Esophagus squamous epithelium (tissue), 5 donors: ENCODE measurements around the gene BACH2. TPM values are rescaled to one million over a fixed set of nuclear protein-coding genes. Genes with fewer than 3 reads are reported as not detected.

Experiments used
- DNase-seq: peaks from one replicate; lab custom pipeline; 2025; lab: John Stamatoyannopoulos, UW
- H3K27ac ChIP-seq, 4 donors: fragments of 200-600 bp; sonication (generic); one replicate each; pipeline ENCODE4 v1.5.1; 2016 to 2019; ENCODE audit warnings: mild to moderate bottlenecking in 1 of 4
- H3K27me3 ChIP-seq, 4 donors: fragments of 200-600 bp; sonication (generic); 1 replicate in 3 of 4; 2 replicates in 1 of 4; pipeline versions ENCODE4 v1.5.1 to v1.6.0; 2017 to 2021; ENCODE audit warnings: antibody characterized with exemption in 1 of 4
- H3K36me3 ChIP-seq, 3 donors: fragments of 200-600 bp; sonication (generic); one replicate each; pipeline ENCODE4 v1.5.1; 2016 to 2019
- H3K4me1 ChIP-seq, 3 donors: fragments of 200-600 bp; sonication (generic); one replicate each; pipeline ENCODE4 v1.5.1; 2017 to 2019
- H3K4me3 ChIP-seq, 4 donors: fragments of 200-600 bp; sonication (generic); 1 replicate in 3 of 4; 2 replicates in 1 of 4; pipeline ENCODE4 v1.5.1; 2016 to 2019; ENCODE audit warnings: mild to moderate bottlenecking in 2 of 4, moderate library complexity in 1 of 4
- H3K9me3 ChIP-seq, 3 donors: fragments of 200-600 bp; sonication (generic); one replicate each; pipeline ENCODE4 v1.5.1; 2016 to 2019
- POLR2A ChIP-seq, 4 donors: fragments of 450-650 bp; IDR thresholded peaks; one replicate each; pipeline ENCODE4 v1.6.1; 2017; ENCODE audit warnings: antibody characterized with exemption in 4 of 4, mild to moderate bottlenecking in 4 of 4, moderate library complexity in 3 of 4
- WGBS, 2 donors: methylation state at CpG; one replicate each; pipeline ENCODE4 v1.1.5; 2018; 5-methylcytosine and 5-hydroxymethylcytosine counted together
- intact Hi-C: fragments of 100-400 bp; cut with DNase I; formaldehyde crosslinking; loops from one replicate; pipeline ENCODE4 v1.15.0; 2022
- total RNA-seq, 4 donors: library from RNA; depleted of rRNA; stranded (reverse); fragments of >200 nt; gene quantifications; one replicate each; pipeline ENCODE4 v1.1.0, GENCODE V29; 2016
- TF ChIP-seq, protein P1 (sequence below), 6 experiments: fragments of 450-650 bp in 4 of 6; fragments of 200-600 bp in 2 of 6; sonication (generic) in 2 of 6; IDR thresholded peaks; one replicate each; pipeline ENCODE4 v1.5.1; 2016 to 2019; ENCODE audit warnings: antibody characterized with exemption in 6 of 6, mild to moderate bottlenecking in 4 of 6, moderate library complexity in 4 of 6
- donor health status: DM: yes; HTN: yes; CAD: no.

Gene BACH2
- total RNA-seq, 4 donors from 2014 or later: 0.22 to 6.1 (median 0.66) TPM

DNA sequence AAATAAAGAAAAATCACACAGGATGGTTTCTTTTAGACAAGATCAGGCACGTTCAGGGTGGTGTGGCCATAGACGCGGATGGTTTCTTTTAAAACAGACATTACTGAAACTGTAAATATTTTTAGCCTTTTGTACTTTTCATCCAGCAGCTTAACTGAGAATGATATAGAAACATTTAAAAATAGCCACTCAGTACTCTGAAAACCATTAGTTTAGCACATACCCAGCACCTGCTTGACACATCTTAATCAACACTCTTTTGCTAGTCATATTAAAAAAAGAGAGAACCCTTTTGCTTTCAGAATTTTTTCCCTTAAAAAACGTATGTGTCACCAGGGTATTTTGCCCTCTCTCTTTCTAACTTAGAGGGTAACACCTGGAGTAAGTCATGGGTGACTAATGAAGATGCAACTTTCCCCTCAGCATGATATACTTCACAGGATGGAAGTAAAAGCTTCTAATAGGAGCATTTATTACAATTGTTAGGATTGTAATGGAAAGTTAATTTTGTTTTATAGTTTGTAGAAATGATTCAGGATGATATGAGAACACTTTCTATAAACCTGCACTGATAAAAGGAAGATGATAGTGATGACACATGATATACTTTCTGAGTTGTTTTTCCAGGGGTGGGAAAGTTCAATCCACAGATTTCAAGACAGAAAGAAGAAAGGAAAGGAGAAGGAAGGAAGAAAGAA lies 45.2 kb downstream of the BACH2 start:
- no peak for TF ChIP-seq POLR2A (IDR thresholded peaks at IDR 0.05)
- TF ChIP-seq, protein P1, sequence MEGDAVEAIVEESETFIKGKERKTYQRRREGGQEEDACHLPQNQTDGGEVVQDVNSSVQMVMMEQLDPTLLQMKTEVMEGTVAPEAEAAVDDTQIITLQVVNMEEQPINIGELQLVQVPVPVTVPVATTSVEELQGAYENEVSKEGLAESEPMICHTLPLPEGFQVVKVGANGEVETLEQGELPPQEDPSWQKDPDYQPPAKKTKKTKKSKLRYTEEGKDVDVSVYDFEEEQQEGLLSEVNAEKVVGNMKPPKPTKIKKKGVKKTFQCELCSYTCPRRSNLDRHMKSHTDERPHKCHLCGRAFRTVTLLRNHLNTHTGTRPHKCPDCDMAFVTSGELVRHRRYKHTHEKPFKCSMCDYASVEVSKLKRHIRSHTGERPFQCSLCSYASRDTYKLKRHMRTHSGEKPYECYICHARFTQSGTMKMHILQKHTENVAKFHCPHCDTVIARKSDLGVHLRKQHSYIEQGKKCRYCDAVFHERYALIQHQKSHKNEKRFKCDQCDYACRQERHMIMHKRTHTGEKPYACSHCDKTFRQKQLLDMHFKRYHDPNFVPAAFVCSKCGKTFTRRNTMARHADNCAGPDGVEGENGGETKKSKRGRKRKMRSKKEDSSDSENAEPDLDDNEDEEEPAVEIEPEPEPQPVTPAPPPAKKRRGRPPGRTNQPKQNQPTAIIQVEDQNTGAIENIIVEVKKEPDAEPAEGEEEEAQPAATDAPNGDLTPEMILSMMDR (IDR thresholded peaks at IDR 0.05): no peak
- no peaks in the 10 kb centered on the region for H3K9me3 ChIP-seq
- 32 to 39% methylated on average over 4 of the region's 4 CpGs for WGBS, 2 donors
- H3K27ac ChIP-seq: no peak overlapping the region
- DNase-seq: no peak
- peaks cover 0 to 19% (median 0%) of the 10 kb centered on the region in 3 donors for H3K4me1 ChIP-seq
- H3K27me3 ChIP-seq: no peaks in the 10 kb centered on the region
- no peak overlapping the region for H3K4me3 ChIP-seq
- intact Hi-C loops: no loop called here
- no peaks in the 10 kb centered on the region for H3K36me3 ChIP-seq

DNA sequence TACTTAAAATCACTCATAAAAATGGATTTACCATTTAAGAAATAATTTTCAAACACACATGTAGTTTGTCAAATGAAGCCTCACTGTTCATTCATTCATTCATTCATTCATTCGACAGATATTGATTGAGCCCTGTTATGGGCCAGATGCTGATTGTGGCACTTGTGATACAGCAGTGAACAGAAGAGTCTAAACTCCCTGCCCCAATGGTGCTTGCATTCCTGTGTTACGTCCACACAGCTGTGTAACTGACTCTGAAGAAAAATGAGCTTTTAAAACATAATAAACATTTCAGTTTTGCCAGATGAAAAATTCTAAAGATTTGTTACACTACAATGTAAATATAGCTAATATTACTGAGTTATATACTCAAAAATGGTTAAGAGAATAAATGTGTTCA lies 46.2 kb downstream of the BACH2 start:
- 75 to 79% methylated on average over 2 of the region's 2 CpGs for WGBS, 2 donors
- no peak for TF ChIP-seq POLR2A (IDR thresholded peaks at IDR 0.05)
- TF ChIP-seq, protein P1 (IDR thresholded peaks at IDR 0.05): no peak
- DNase-seq: no peak
- Histone ChIP-seq H3K27me3 (no peaks in the 10 kb centered on the region), H3K27ac (no peak overlapping the region), H3K9me3 (no peaks in the 10 kb centered on the region), H3K36me3 (no peaks in the 10 kb centered on the region), H3K4me3 (no peak overlapping the region), H3K4me1 (peaks cover 0 to 19% (median 0%) of the 10 kb centered on the region in 3 donors)
- intact Hi-C loops: no loop called here

DNA sequence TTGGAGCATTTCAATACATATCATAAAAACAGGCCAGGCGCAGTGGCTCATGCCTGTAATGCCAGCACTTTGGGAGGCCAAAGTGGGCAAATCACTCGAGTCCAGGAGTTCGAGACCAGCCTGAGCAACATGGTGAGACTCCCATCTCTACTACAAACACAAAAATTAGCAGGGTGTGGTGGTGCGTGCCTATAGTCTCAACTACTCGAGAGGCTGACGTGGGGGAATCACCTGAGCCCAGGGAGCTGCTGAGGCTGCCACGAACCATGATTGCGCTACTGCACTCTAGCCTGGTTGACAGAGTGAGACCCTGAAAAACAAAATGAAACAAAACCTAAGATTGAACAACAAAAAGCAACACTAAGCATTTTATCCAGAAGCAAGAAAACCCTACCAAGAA lies 47.2 kb downstream of the BACH2 start:
- Histone ChIP-seq H3K9me3 (no peaks in the 10 kb centered on the region), H3K4me1 (peaks cover 0 to 19% (median 0%) of the 10 kb centered on the region in 3 donors), H3K27me3 (no peaks in the 10 kb centered on the region), H3K36me3 (no peaks in the 10 kb centered on the region), H3K4me3 (no peak overlapping the region), H3K27ac (no peak overlapping the region)
- WGBS, 2 donors: 94 to 96% methylated on average over 8 of the region's 8 CpGs
- no peak for TF ChIP-seq POLR2A (IDR thresholded peaks at IDR 0.05)
- TF ChIP-seq, protein P1 (IDR thresholded peaks at IDR 0.05): no peak
- DNase-seq: no peak
- intact Hi-C loops: no loop called here

DNA sequence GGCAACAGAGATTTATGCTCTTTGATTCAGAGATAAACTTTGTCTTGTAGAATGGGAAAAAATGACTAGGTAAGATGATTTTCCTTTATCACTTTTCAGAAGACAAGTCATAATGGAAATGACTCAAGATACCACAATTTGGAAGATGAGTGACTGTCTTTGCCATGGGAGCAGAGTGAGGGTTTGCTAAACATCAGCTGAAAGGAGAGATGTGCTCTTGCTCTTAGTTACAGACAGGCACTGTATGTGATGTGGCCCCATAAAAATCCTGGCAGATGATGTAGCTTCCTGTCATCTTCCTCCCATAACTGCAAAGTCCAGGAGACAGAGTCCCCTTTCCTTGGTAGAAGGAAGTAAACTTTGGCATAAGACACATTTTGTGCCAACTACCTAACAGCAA lies 47.6 kb downstream of the BACH2 start:
- intact Hi-C loops: no loop called here
- Histone ChIP-seq H3K9me3 (no peaks in the 10 kb centered on the region), H3K4me1 (peaks cover 0 to 19% (median 0%) of the 10 kb centered on the region in 3 donors), H3K27ac (no peak overlapping the region), H3K36me3 (no peaks in the 10 kb centered on the region), H3K27me3 (no peaks in the 10 kb centered on the region), H3K4me3 (no peak overlapping the region)
- TF ChIP-seq, protein P1 (IDR thresholded peaks at IDR 0.05): no peak
- no peak for TF ChIP-seq POLR2A (IDR thresholded peaks at IDR 0.05)
- DNase-seq: no peak

DNA sequence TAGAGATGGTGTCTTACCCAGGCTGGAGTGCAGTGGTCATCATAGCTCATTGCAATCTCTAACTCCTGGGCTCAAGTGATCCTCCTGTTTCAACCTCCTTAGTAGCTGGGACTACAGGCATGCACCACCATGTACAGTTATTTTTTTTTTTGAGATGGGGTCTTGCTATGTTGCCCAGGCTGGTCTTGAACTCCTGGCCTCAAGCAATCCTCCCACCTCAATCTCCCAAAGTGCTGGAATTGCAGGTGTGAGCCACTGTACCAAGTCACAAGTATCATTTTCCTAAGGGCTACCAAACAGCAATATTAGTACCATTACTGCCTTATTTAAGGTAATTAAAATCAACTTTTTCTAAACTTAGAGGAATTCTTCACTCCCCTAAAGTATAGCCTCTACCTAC lies 49.4 kb downstream of the BACH2 start:
- intact Hi-C loops: no loop called here
- TF ChIP-seq, protein P1 (IDR thresholded peaks at IDR 0.05): no peak
- no peak for TF ChIP-seq POLR2A (IDR thresholded peaks at IDR 0.05)
- Histone ChIP-seq H3K4me1 (peaks cover 0 to 19% (median 0%) of the 10 kb centered on the region in 3 donors), H3K36me3 (no peaks in the 10 kb centered on the region), H3K9me3 (no peaks in the 10 kb centered on the region), H3K4me3 (no peak overlapping the region), H3K27ac (no peak overlapping the region), H3K27me3 (no peaks in the 10 kb centered on the region)
- no peak for DNase-seq
